ENCODE data around the gene PCSK6.

PCSK6 gene

DNA sequence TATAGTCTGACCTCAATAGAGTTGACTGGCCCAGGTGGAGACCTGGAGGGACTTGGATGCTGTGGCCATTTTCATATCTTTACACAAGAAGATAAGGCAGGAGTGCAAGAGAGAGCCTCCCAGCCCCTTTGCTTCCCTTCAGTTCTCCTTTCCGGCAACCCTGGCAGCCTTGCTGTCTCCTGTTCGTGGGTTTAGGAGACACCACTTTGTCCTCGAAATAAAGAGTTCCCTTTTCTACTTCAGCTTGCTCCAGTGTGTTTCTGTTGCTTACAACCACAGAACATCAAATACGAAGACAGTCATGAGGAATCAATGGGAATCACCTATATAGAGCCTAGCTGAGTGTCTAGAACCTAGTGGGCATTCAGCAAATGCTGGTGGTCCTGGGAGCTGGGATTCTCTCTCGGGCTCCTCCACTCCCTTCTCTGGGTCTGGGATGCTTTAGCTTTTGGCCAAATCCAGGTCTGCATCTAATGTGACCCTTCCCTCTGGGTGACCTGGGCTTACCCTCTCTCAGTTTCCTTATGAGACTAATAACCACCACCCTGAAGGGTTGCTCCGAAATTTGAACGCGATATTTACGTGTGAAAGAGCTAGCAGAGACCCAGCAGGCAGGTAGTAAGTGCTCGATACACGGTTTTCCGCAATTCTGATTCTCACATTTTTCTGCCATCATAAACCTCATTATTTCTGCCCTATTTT is 44.5 kb downstream of the PCSK6 start:
- no peak for DNase-seq

DNA sequence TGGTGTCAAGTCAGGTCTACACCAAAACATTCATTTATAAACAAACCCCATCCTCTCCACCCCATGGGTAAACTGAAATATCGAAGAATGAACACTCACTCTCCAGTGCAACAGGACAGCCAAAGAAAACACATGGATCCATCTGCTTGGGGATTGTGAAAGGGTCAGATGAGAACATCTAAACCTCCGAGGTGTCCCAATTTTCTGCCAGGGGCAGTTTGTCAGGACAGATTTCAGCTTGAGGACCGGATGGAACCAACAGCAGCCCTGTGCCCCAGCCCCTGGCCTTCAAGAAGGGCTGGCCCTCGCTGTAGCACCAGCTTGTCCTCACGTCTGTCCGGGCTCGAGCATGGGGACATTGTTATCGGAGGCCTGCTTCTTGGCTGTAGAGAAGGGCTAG is 45.5 kb downstream of the PCSK6 start:
- no peak for DNase-seq

DNA sequence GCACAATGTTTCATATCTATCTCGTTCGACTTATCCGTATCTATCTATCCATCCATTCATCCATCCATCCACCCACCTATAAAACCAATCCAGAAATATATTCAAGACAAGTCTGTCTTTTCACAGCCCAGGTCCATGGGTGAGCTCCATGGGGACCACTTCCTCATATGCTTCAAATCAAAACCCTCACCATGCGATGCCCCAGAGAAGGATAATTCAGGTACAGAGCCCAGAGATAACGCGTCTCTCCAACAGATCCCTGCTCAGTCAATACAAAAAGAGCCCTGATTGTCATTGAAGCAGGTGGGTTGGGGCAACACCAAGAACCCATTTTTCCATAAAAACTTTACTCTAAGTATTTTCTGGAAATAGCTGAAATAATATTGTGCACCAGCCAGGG is 47.2 kb downstream of the PCSK6 start:
- no peak for DNase-seq

DNA sequence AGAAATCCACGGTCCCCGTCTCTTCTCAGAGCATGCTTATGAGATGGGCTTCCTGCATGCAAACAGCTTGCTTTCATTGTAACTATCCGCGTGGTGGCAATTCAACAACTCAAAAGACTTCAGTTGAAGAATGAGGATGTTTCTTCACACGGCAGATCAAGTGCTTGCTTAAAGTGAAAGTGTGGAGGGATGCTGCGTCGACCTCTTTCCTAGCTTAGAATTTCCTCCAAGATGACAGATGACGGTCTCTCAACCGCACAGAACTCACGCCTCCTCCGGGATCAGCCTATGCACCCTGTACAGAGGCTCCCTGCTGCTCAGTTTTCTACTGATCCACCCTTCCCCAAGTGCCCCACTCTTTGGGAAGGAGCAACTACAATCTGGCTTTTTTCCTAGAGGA is 47.8 kb downstream of the PCSK6 start:
- DNase-seq: no peak

DNA sequence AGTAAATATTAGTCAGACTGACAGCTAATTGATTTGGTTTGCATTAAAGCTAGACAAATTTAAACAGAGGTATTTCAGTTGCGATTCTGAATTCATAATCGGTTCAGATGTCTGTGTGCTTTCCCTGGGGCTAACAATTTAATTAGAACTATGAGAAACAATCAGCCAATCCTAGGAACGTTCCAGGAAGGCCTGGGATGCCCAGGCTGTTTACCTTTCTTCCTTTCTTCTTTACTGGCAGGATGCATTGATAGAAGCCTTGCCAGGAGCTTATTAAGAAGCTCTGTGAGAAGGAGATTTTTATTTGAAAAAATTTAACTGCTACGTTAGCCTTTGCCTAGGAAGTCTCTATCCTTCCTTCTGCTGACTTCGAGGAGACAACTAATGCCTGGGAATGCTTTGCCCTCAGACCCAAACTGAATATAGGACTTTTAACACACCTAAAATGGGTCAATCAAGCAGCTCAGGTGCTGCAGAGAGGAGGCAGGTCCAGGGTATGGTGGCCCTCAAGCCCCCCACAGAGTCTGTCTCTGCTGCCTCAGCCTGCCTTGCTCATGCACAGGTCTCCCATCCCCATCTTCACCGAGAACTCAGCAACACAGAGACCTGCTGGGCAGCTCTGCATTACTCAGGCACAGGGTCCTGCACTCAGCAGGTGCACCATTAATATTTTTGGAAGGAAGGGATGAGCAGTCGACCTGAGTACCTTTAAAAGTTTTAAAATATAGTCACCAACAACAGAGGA is 48.5 kb downstream of the PCSK6 start:
- DNase-seq: no peak

DNA sequence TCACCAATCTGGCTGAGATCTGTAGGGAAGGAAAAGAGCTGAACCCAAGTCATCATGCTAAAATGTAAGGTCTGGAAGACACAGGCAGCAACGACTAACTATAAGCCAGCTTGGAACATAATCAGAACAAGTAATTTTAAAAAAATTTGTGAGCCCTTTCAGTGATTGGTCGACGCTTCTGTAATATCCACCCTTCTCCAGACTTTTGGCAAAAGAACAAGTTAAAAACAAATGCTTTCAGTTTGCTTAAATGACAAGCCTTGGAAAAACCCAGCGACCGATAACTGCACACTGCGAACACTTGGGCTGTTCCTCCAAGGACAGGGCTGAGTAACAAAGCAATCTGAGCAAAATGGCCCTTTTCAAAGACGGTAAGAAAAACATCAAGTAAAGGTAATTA is 49.6 kb downstream of the PCSK6 start:
- no peak for DNase-seq

DNA sequence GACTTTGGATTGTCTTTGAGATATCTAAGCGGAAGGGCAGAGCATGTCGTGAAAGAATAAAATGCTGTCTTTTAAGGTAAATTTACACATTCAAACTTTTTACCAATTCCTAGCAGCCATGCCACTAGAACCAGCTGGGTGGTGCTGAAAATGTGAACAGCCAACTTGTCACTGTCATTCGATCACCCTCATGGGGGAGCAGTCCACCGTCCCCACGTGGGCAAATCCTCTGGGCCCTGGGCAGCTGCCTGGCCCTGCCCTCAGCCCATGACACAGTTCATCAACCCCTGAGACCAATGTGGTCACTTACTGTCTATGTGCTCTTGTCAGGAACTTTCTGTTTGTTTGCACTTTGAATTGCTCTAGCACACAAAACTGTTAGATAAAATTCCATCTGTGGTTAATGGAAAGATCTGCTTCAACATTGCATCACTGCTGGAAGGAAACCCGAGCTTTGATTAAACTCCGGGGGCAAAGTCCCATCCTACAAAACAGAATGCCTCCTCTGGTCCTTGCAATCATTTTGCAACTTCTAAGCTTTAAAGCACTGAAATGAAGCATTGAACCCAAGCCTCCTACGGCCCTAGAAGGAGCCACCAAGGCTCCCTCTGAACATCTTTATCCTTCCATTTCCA is 50.1 kb downstream of the PCSK6 start:
- DNase-seq: no peak

DNA sequence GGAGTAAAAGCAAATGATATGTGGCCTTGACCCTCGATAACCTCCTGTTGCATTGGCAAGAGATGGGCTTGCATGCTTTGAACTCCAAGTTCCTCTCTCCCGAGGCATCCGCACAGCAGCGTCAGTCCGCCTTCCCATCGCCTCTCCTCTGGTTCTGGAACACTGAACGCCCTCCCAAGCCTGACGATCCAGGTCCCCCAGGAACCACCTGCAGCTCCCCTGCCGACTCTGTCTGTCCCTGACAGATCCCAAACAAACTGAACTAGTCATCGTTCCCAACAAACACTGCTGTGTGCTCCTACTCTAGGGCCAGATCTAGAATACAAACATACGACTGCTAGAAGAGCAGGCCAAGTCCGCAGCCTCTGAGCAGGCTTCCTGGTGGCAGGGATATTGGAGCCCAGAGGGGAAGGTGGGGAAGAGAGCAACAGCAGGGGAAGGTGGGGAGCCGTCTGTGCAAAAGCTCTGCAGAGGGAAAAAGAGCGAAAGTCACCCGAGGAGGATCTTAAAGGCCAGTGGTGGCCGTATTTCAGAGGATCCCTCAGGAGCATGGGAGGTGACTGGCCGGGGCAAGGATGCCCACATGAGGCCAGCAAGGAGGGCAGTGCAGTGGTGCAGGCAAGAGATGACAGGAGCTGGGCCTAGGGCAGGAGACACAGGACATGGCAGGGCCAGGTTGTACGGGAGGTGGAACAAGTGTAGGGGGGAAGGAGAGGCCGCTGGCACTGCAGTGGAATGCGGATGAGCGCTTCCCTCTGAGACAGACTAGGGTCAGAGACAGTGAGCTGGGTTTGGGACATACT is 50.8 kb downstream of the PCSK6 start:
- DNase-seq: no peak

DNA sequence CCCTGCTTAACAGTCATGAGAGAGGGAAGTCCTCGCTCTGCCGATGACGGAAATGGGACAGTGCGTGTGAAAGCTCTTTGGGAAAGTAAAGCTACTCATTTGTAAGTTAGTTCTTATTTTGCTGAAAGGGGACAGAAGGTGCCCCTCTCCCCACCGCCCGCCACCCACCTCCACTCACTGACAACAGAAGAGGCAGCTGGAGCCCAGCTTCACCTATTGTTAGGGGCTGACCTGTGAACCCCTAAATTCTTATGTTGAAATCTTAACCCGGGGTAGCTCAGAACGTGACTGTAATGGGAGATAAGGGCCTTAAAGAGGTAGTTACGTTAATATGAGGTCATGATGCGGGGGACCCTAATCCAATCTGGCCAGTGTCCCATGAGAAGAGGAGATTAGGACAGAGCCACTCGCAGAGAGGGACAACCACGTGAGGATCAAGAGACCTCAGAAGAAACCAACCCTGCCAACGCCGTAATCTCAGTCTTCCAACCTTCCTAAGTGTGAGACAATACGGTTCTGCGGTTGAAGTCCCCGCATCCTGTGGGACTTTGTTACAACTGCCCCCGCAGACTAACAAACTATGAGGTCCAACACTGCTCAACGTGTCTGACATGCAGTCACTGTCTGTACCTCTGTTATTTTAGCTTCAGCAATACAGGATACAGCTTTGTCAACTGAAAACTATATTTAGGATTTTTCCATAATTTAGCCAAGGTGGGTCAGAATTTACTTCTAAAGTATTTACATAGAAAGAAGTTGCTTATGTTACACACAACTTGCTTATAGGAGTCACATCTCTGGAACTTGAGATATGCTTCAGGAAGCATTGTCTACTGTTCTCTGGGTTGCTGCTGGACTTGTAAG is 51.7 kb downstream of the PCSK6 start:
- no peak for DNase-seq

DNA sequence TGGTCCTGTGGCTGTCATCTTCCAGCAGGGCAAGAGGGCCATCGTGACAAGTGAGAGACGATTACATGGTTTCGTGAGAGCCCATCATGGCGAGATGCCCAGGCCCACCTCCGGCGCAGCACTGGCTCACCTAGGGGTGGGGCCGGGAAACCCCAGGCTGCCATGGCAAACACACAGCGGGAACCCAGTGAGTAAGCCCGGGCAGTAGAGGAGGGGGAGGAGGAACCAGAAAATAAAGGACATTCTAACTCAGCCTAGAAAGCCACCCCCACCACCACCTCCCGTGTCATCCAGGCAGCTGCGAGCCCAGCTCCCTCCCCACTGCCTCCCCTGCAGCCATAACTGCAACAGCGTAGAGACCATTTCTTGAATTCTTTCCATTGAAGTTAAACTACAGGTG is 52.3 kb downstream of the PCSK6 start:
- no peak for DNase-seq

DNA sequence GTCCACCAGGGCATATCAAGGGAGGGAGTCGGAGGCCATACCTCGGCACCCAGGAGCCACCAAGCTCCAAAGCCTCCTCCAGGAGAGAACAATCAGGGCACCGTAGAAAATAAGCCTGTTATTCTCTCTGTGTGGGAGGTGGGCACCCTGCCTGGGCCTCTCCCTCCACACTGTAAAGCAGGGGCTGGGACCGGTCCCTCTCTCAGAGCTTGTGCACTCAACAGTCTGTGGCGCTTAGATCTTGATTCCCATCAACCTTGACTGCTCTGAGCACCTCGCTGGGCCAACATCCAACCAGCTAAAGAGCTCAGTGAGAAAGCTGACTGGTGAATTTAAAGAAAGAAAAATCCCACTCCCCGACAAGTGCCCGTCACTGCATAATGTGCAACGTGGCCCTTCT is 53.0 kb downstream of the PCSK6 start:
- DNase-seq: no peak

DNA sequence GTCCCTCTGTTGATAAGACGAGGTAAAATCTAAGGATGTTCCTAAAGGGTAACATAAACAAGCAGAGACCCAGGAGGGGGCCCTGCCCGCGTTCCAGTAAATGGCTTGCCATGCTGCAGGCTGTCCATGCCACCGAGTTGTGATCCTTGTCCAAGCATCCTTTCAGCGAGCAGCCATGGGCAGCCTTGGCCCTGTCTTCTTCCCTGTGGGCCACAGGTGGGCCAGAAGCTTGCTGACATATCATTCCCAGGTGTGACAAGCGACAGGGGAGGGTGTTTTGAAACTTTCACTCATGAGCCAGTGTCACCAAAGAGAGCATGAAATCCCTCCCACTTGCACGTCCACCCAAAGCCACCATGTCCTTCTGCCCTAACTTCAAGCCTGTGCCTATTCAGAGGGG is 53.7 kb downstream of the PCSK6 start:
- DNase-seq: no peak

DNA sequence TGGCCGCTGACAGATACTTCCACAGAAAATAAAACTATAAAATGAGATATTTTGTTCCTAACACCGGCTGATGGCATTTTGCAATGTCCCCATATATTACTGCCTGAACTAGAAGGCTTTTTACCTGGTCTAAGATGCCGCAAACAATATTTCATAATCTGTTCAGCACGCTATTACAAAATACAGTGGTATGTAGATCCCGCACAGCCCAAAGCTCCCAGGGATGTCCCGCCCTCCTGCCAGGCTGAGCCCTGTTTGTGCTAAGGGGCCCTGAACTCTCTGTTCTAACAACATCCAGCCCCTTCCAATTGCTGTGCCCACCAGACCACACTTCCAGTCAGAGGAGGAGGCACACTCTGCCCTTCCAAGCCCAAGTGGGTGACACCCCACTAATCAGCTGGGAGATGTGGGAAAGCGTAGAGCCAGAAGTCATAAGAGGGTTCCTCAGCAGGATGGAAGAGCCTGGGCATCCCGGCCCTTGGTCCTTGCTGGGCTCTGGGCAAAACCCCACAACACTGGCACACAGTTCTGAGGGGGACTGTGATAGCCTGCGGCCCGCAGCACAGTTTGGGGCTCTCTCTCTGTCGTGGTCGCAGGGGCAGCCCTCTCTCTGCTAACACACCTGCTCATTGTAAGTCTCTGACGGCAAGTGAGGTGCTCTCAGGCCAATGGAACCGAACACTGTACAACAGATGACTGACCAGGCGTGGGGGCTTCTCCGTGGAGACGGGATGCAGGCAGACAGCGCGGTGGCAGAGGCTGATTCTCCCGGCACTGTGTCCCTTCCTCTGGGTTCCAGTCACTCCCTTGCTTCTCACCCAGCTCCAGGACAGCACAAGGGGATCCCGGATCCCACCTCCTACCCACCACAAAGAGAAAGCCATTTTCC is 55.2 kb downstream of the PCSK6 start:
- no peak for DNase-seq

DNA sequence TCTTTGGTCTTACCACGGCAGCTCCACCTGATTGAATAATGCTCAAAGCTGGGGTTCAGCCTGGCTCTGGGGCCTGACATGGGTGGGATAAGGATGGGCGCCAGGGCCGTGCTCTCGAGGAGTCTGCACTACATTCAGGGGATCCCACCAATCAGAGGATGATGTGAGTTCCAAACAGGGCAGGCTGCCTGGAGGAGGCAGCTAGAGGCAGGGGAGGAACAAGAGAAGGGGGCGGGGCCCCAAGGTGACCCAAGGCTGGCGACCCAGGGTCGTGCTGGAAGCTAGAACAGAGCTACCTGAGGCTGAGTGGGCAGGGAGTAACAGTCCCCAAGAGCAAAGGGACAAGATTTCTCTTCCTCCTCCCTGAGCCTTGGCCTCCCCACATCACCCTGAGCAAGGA is 56.1 kb downstream of the PCSK6 start:
- DNase-seq: no peak

DNA sequence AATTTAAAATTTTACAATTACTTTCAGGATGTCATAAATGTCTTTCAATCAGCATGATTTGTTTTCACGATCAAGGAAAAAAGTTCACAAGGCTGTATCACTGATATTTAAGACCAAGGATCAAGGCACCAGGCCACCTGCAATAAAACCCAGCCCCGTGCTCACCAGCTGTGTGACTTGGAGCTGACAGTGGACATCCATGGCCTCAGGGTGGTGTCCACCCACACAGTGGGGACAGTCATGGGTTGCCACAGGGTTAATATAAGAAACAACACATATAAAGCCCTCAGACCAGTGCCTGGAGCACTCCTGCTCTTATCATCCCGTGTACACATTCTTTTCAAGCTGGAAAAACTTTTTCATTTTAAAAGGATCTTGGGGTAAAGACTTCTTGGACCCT is 56.5 kb downstream of the PCSK6 start:
- DNase-seq: no peak

DNA sequence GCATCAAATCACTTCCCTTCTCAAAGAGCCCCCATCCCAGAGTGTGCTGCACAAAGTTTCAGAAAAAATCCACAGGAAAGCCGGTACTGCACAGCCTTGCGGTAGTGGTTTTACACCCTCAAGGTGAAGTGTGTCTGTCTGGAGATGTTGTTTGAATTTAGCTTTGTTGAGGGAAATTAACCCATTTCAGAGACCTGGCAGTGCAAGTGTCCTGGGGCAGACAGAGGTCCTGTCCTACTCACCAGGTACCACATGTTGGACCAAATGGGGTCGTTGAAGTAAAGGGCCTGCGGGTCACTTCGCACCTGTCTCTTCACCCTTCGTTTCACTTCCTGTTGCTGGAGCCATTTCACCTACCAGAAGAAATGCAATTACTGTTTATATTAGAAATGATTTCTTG is 57.8 kb downstream of the PCSK6 start:
- no peak for DNase-seq

DNA sequence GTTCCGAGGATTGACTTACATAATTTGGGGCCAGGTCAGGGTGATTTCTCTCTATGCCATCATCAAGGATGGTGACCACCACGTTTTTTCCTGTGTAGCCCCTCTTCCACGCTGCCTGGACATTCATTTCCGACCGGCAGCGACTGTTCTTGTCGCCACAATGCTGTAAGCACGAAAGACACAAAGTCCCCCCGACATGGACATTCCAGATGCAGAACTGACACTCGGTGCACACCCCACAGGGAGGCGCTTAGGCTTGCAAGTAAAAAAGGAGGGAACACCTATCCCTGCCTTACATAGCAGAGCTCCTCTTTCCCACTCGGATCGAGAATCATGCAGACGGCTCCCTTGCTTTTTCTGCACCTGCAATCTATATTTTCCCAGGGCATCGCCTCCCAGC is 58.2 kb downstream of the PCSK6 start:
- no peak for DNase-seq

DNA sequence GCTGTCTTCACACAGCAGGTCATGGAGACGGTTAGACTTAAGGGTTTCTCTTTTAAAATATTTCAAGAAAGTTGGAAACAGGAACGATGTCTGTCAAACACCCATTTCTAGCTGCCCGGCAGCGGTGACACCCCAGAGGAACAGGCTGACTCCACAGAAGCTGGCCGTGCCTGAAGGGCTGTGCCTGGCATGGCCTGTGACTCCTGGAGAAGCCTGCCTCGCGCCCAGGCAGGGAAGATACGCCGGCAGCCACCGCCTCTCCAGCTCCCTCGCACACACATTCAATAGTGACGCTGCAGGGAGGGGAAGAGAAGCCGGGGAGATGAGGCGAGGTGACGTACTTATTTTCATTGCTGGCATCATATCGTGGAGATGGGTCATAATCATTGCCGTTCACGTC is 59.9 kb downstream of the PCSK6 start:
- DNase-seq: no peak

DNA sequence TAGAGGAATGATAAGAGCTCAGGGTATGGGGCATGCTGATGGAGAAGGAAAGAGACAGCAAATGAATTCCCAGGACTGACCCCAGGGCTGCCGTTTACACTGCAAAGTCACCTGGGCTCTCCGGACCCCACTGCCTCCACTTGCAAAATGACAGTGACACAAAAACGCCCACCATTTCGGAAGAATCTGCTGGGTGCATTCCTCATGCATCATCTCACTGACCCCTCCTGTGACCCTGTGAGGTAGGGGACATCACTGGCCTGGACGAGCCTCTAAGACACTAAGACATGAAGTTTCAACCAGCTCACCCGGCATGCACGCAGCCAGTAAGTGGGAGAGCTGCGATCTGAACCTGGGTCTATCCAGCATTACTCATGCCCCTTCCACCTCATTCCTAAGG is 60.3 kb downstream of the PCSK6 start:
- no peak for DNase-seq

DNA sequence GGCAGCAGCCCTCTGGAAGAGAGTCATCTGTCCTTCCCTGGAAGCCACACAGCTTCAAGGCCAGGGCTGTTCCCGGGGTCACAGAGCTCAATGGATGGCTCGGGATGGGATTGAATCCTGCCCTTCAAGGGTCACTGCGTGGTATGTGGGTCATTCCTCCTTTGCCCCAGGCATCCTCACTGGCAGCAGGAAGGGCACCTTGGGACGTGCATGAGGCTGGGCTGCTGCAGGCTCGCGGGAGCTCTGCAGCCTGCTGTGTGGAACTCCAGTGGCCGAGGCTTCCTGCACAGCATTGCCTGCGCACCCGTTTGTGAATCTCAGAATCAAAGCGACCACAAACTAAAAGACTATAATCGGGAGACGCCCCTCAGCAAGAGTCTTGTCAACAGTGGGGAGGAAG is 60.7 kb downstream of the PCSK6 start:
- DNase-seq: no peak
